Measurements from ENCODE around the gene KRTAP10-6. TPM values are rescaled to one million over a fixed set of nuclear protein-coding genes. Genes with fewer than 3 reads are reported as not detected.

Gene KRTAP10-6
- total and polyA plus RNA-seq, 2 donors from 2014 or later: not detected

- Histone ChIP-seq H3K27ac (ENCODE audit: low read depth in 2 of 2, low read length in 2 of 2) (no peak overlapping the region), H3K4me3 (ENCODE audit: low read length in 3 of 3) (no peak overlapping the region), H3K27me3 (ENCODE audit: control insufficient read depth, insufficient read depth, low read length) (no peaks in the 10 kb centered on the region), H3K9ac (ENCODE audit: low read length in 3 of 3) (no peak overlapping the region), H3K36me3 (ENCODE audit: control insufficient read depth in 2 of 3, insufficient read depth in 3 of 3, low read length in 3 of 3) (no peaks in the 10 kb centered on the region), H3K9me3 (ENCODE audit: control insufficient read depth in 2 of 3, insufficient read depth in 1 of 3, low read length in 3 of 3) (no peaks in the 10 kb centered on the region), H3K4me1 (ENCODE audit: control insufficient read depth in 2 of 3, insufficient read depth in 2 of 3, low read depth in 1 of 3, low read length in 3 of 3) (no peaks in the 10 kb centered on the region)
- TF ChIP-seq, protein P1, sequence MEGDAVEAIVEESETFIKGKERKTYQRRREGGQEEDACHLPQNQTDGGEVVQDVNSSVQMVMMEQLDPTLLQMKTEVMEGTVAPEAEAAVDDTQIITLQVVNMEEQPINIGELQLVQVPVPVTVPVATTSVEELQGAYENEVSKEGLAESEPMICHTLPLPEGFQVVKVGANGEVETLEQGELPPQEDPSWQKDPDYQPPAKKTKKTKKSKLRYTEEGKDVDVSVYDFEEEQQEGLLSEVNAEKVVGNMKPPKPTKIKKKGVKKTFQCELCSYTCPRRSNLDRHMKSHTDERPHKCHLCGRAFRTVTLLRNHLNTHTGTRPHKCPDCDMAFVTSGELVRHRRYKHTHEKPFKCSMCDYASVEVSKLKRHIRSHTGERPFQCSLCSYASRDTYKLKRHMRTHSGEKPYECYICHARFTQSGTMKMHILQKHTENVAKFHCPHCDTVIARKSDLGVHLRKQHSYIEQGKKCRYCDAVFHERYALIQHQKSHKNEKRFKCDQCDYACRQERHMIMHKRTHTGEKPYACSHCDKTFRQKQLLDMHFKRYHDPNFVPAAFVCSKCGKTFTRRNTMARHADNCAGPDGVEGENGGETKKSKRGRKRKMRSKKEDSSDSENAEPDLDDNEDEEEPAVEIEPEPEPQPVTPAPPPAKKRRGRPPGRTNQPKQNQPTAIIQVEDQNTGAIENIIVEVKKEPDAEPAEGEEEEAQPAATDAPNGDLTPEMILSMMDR (IDR thresholded peaks at IDR 0.05; ENCODE audit: borderline replicate concordance, extremely low read depth, insufficient read depth): no peak
- FAIRE-seq: no peak
- intact Hi-C loops (cut with DNase I): no loop called here
- peak in 1 of 5 donors; percentile 23 for DNase-seq
Observed at GRCh38 chr21:44567481-44568171, 24.7 kb downstream of the KRTAP10-6 start.

DNA sequence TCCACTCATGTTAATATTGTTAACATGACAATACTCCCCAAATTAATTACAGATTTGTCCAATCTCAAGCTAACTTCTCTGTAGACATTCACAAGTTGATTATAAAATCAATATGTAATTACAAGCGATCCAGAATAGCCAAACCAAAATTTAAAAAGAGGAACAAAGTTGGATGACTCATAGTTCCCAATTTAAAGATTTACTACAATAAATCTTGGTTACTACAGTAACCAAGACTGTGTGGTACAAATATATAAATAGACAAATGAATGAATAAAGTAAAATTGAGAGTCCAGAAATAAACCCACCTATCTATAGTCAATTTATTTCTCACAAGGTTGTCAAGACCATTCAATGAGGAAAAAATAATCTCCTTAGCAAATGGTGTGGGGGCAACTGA is 25.9 kb downstream of the KRTAP10-6 start:
- no peaks in the 10 kb centered on the region for H3K4me1 ChIP-seq (ENCODE audit: control insufficient read depth in 2 of 3, insufficient read depth in 2 of 3, low read depth in 1 of 3, low read length in 3 of 3)
- no peaks in the 10 kb centered on the region for H3K9me3 ChIP-seq (ENCODE audit: control insufficient read depth in 2 of 3, insufficient read depth in 1 of 3, low read length in 3 of 3)
- H3K36me3 ChIP-seq (ENCODE audit: control insufficient read depth in 2 of 3, insufficient read depth in 3 of 3, low read length in 3 of 3): no peaks in the 10 kb centered on the region
- no peaks in the 10 kb centered on the region for H3K27me3 ChIP-seq (ENCODE audit: control insufficient read depth, insufficient read depth, low read length)
- intact Hi-C loops (cut with DNase I): no loop called here
- no peak overlapping the region for H3K4me3 ChIP-seq (ENCODE audit: low read length in 3 of 3)
- H3K9ac ChIP-seq (ENCODE audit: low read length in 3 of 3): no peak overlapping the region
- no peak for DNase-seq
- FAIRE-seq: no peak
- TF ChIP-seq, protein P1 (IDR thresholded peaks at IDR 0.05; ENCODE audit: borderline replicate concordance, extremely low read depth, insufficient read depth): no peak
- no peak overlapping the region for H3K27ac ChIP-seq (ENCODE audit: low read depth in 2 of 2, low read length in 2 of 2)

DNA sequence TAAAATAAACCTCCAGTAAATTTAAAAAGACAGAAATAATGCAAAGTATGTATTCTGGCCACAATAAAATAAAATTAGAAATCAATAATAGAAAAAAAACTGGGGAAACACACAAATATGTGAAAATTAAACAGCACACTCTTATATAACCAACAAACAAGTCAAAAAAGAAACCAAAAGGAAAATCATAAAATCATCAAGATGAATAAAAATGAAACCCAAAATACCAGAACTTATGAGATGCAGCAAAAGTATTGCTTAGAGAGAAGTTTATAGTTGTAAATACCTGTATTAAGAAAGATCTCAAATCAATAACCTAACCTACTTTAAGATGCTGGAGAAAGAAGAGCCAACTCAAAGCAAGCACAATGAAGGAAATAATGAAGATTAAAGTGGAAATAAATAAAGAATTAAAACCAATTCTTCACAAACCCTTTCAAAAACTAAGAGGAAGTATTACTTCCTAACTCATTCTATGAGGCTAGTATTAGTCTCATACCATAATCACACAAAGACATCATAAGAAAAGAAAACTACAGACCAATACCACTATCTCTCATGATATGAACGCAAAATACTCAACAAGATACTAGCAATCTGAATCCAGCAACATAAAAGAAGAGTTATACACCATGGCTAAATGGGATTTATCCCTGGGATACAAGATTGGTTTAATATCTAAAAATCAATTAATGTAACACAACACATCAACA is 27.3 kb downstream of the KRTAP10-6 start:
- intact Hi-C loops (cut with DNase I): no loop called here
- FAIRE-seq: no peak

More for the DNA sequence above, 27.3 kb downstream of the KRTAP10-6 start:
- no peak for DNase-seq
- Histone ChIP-seq H3K9me3 (ENCODE audit: control insufficient read depth in 2 of 3, insufficient read depth in 1 of 3, low read length in 3 of 3) (no peaks in the 10 kb centered on the region), H3K4me3 (ENCODE audit: low read length in 3 of 3) (no peak overlapping the region), H3K36me3 (ENCODE audit: control insufficient read depth in 2 of 3, insufficient read depth in 3 of 3, low read length in 3 of 3) (no peaks in the 10 kb centered on the region), H3K27me3 (ENCODE audit: control insufficient read depth, insufficient read depth, low read length) (no peaks in the 10 kb centered on the region), H3K27ac (ENCODE audit: low read depth in 2 of 2, low read length in 2 of 2) (no peak overlapping the region), H3K4me1 (ENCODE audit: control insufficient read depth in 2 of 3, insufficient read depth in 2 of 3, low read depth in 1 of 3, low read length in 3 of 3) (no peaks in the 10 kb centered on the region), H3K9ac (ENCODE audit: low read length in 3 of 3) (no peak overlapping the region)
- TF ChIP-seq, protein P1 (IDR thresholded peaks at IDR 0.05; ENCODE audit: borderline replicate concordance, extremely low read depth, insufficient read depth): no peak

Measured in kidney (tissue), 14 donors.